SK-N-MC (cell line): Measurements from ENCODE around the gene CFAP46.

Source experiments
- EZH2 ChIP-seq: fragments of 200-600 bp; sonication (generic); IDR thresholded peaks from one replicate; pipeline ENCODE4 v1.6.1; 2017; ENCODE audit warnings: antibody characterized with exemption
- POLR2AphosphoS5 ChIP-seq: IDR thresholded peaks from 2 replicates; pipeline ENCODE4 v1.6.1; 2012; ENCODE audit warnings: mild to moderate bottlenecking, low read depth, low read length, borderline replicate concordance

GRCh38 chr10:132986978-132987377 lies 44.6 kb upstream of the CFAP46 start:
- TF ChIP-seq POLR2AphosphoS5 (no peak), EZH2 (no peak)
